HG02943 (cell line): ENCODE results near the gene THOC2.
"Not testable (repeated sequence)": the region's sequence is repeated elsewhere in the genome, so short reads cannot be mapped to it uniquely, and the experiment has no call there.

Experiments used
- ATAC-seq: cut with Tn5 transposase; IDR thresholded peaks from one replicate; pipeline ENCODE4 v1.9.1; 2021; ENCODE audit warnings: mild to moderate bottlenecking, low read depth, moderate library complexity; ENCODE audit not compliant: unreplicated experiment

The THOC2 gene

DNA sequence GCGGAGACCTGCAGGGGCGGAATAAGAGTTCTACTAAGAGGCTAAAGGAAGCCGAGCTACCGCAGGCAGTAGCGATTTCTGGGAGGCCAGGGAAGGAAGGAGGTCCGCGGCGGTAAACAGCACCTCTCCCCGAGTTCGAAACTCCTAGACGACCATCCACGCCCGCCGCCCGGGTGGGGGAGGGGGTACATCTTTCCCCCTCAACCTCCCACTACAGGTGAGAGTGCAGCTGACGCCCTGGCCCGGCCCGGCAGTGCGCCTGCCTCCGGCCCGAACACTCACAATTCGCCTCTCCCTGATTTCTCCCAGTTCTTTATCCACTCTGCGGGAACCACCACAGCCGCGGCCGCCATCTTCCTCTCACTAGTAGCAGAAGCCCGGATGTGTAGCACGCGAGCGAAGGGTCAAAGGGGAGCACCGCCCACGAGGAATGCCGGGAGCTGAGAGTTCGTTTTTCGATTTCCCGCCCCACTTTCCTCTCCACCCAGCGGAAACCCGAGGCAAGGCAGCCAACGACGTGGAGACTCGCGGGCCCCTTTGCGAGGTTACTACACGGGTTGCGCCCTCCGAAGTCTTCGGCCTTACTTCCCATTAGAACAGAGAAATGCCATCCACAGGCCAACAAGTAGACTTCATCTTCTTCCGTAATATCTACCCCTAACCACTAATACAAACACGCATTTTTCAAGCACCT lies at the start of gene THOC2:
TSS of gene THOC2 (minus strand) at position 383 of the 694 bp plus-strand sequence. CDS start at position 353, 30 bp downstream.
- peak; percentile 92 for ATAC-seq

DNA sequence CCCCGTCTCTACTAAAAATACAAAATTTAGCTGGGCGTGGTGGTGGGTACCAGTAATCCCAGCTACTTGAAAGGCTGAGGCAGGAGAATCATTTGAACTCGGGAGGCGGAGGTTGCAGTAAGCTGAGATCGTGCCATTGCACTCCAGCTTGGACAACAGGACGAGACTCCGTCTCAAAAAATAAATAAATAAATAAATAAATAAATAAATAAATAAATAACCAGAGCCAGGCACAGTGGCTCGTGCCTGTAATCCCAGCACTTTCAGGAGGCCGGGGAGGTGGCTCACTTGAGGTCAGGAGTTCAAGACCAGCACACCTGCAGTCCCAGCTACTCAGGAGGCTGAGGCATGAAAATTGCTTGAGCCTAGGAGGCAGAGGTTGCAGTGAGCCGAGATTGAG lies 48.9 kb upstream of the THOC2 start:
- ATAC-seq, result not testable (repeated sequence)

DNA sequence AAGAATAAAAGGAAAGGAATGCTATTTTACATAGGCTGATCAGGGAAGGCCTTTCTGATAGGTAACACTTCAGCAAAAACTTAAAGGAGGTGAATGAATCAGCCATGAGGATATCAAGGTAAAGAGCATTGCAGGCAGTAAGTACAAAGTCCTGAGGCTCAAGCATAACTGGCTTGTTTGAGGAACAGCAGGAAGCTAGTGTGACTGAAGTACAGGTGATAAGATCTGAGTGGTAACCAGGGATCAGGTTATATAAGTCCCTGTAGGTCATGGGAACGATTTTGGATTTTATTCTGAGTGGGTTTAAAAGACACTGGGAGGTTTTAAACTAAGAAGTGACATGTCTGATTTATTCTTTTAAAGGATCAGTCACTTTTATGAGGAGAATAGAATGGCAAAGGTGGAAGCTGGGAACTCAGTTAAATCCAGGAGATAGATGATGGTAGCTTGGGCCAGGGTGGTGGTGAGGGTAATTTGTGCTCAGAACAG lies 47.1 kb upstream of the THOC2 start:
- no peak for ATAC-seq

- ATAC-seq, result no peak
Observed at GRCh38 chrX:123773258-123773988, 40.6 kb upstream of the THOC2 start.

DNA sequence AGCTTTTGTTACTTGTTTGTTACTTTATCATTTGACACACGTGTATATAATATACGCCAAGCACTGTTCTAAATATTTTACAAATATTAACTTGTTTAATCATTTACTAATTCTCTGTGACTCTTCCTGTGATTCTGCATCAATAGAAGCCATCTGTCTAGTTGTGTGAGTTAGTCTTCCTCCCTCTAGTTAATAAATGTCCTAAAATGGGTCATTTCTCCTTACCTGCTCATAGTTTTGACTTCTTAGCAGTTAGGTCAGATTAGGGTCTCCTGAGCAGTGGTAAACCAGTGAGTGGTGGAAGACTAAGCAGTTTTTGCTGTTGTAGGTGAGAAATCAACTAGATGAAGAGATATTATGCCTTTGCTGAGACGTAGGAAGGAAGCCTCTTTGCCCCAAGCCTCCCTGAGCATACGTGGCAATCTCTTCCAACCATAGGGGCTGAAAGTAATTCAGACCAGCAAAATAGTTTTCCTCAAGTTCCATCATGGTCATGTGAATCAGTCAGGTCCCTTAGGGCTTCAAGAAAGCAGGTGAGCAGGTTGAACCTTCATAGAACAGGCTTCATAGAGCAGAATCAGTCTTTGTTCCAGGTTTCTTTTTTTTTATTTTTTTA lies 38.7 kb upstream of the THOC2 start:
- peak; percentile 91 for ATAC-seq

DNA sequence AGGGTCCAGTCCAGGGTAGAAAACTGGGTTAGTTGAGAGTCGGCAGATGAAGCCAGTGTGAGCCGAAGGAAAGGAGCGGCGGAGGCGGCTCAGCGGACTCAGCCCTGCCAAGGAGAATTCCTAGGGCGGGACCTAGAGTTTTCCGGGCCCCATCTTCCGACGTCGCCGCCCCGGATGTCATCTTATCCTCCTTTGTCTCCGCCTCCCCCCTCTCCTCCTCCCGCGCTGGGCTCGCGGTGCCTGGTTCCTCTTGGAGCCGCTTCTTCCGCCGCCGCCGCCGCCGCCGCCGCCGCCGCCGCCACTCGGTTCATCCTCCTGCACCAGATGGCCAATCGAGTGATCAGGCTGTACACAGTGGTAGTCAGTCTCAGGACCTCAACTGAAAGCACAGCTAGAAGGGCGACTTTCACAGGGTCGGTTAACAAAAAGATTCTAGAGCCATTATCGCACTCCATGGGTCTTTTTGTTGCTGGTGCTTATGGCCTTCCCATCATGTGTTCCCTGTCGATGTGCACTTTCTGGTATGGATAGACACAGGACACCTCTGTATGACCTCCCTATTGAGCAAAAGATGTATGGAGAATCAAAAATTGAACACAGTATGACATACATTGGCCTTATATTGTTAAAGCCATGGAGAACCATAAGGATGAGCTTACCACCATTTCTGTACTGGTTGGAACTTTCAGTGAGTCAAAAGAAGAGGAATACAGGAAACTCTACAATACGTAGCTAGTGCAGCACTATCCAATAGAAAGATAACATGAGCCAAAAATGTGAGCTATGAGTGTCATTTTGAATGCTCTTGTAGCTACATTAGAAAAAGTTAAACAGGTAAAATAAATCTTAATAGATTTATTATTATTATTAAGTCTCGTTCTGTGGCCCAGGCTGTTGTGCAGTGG lies 32.4 kb upstream of the THOC2 start:
- peak; percentile 96 for ATAC-seq

- not testable (repeated sequence) for ATAC-seq
Observed at GRCh38 chrX:123759849-123760248, 27.0 kb upstream of the THOC2 start.

DNA sequence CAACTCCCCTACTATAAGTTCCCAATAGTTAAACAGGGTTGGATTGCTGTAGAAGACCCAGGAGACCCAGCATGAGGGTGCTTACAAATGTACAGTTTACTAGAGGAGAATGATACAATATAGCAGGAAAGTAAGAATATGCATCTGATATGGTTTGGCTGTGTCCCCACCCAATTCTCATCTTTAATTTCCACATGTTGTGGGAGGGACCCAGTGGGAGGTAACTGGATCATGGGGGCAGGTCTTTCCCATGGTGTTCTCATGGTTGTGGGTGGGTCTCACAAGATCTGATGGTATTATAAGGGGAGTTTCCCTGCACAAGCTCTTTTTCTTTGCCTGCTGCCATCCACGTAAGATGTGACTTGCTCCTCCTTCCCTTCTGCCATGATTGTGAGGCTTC lies 24.9 kb upstream of the THOC2 start:
- not testable (repeated sequence) for ATAC-seq

DNA sequence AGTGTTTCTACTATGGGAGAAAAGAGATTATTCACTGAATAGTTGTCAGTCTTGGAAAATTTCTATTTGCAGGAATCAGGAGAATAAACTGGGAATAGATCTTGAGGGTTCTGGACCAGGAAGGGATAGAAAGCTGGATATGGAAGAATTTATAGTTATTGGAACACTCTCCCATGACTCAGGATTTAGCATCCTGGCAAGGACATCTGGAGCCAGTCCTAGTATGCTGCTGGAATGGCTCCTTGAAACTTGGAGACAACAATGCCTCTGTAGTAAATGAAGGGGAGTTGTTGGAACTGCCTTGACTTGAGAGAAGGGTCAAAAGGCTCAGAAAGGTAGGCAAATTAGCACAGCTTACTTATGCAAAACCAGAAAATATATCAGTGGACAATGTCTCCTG lies 23.5 kb upstream of the THOC2 start:
- ATAC-seq, result no peak

DNA sequence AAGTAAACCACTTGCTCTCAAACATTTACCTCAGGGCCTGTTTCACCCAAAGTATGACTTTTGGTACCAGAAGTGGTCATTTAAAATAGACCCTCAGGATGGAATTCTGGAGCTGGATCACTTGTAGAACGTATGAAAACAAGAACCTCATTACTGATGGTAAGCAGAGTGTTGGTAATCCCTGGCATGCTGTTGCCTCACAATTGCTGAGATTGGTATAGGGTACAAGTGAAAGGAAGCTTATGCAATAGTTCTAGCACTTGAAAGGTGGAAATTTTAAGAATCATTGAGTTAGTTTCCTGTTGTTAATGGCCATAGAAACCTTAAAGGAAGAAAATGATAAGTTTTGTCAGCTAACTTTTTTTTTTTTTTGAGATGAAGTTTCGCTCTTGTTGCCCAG lies 22.3 kb upstream of the THOC2 start:
- ATAC-seq, result no peak

- ATAC-seq, result no peak
Observed at GRCh38 chrX:123753656-123754350, 21.0 kb upstream of the THOC2 start.

GRCh38 chrX:123749643-123750042 lies 16.8 kb upstream of the THOC2 start:
- no peak for ATAC-seq

DNA sequence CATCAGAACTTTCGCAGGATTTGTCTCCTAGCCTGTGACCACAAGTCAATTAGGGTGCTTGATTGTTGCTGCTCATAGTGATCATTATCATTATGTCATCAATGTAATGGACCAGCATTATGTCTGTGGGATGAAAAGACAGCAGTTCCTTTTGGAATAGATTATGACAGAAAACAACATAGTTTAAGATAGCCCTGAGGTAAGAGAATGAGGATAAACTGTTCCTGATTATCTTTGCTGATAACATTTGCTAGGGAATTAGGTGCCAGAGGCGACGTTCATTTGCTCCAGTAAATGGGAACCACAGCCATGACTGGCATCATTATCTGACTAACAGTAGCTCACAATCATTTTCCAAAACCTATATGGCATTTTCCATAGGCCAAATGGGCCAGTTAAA lies 12.7 kb upstream of the THOC2 start:
- ATAC-seq, result no peak

GRCh38 chrX:123743312-123743711 lies 10.5 kb upstream of the THOC2 start:
- ATAC-seq, result no peak

GRCh38 chrX:123742440-123742839 lies 9.6 kb upstream of the THOC2 start:
- ATAC-seq, result no peak

DNA sequence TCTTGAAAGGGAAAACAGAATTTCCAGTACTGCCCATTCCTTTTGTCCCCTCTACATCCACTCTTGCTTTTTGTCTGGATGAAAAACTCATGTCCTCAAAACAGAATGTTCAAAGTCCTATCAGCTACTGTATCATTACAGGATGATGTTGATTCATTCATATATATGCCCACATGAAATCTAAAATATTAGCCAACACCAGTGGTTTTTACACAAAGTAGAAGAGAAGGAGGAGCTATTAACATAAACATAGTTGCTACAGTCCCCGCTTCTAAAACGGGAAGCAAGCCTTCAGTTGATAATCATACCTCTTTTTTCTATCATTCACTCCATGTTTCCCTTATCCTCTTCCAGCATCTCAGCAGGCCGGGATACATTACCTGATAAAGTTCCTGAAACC lies 7.7 kb upstream of the THOC2 start:
- ATAC-seq, result no peak

- ATAC-seq, result no peak
Observed at GRCh38 chrX:123740006-123740405, 7.2 kb upstream of the THOC2 start.

GRCh38 chrX:123739474-123739873 lies 6.6 kb upstream of the THOC2 start:
- no peak for ATAC-seq

DNA sequence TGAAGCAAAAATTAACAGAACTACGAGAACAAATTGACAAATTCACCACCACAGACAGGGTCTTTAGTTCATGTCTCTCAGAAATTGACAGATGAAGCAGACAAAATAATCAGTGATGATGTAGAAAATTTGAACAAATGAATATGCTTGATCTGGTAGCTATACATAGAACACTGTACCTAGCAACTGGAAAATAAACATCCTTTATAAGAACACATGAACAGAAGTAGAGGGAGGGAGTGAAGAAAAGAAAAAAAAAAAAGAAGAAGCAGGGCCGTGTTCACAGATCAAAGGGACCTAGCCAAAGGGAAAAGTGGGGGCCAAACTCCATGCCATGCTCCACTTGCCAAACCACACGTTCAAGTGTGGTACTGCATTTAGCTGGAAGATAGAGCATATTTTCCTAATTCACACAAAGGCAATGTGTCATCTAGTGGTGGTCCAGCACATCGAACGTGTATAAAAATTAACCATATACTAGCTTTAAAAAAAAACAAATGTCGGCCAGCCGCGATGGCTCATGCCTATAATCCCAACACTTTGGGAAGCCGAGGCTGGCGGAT lies 5.6 kb upstream of the THOC2 start:
- ATAC-seq, result no peak
